ENCODE data around the gene RASL10A.
A peak's percentile ranks its signal among the peaks of the same experiment; 100 is the strongest.

The RASL10A gene

DNA sequence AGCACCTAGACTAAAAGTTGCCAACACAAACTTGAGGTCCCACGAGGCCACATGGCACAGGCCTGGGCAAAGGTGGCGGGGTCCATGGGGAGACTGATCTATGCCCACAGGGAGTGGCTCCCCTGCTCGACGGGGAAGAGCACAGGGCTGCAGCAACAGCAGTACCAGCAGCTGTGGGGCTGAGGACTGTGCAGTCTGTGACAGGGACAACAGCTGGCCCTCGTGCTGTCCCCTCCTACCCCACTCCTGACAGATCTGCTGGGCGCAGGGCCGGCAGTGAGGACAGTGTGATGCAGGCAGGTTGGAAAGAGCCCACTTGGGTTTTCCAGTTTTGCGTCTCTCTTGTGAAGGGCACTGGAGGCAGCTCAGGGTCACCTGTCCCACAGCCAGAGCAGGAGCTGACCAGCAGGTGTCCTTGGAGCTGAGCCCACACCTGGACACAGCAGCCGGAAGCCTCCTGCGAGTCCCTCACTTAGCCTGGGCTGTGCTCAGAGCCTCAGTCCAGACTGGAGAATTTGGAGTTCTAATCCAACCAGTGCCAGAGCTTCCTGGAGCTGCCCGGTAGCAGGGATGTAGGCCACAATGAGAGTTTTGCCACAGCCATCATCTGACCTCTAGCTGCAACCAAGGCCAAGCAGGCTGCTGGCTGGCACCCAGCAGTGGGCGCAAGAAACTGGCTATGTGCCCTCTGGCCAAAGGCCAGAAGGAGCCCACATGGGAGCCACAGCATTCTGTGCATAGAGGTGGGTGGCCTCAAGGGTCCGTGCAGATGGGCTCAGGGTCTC is 12.6 kb downstream of the RASL10A start:
- DNase-seq, result no peak

DNA sequence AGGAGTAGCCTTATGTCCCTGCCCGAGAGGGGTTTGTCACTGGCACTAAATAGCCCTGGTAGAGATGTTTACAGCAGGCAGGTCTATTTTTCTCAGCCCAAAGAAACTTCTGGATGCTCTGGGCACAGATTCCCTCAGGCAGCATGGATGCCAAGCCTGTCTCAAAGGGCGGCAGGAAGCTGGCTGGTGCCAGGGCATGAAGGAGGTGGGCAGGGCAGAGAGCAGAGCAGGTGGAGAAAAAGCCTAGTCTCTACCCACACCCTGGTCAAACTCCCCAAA is 13.2 kb downstream of the RASL10A start:
- DNase-seq, result no peak

DNA sequence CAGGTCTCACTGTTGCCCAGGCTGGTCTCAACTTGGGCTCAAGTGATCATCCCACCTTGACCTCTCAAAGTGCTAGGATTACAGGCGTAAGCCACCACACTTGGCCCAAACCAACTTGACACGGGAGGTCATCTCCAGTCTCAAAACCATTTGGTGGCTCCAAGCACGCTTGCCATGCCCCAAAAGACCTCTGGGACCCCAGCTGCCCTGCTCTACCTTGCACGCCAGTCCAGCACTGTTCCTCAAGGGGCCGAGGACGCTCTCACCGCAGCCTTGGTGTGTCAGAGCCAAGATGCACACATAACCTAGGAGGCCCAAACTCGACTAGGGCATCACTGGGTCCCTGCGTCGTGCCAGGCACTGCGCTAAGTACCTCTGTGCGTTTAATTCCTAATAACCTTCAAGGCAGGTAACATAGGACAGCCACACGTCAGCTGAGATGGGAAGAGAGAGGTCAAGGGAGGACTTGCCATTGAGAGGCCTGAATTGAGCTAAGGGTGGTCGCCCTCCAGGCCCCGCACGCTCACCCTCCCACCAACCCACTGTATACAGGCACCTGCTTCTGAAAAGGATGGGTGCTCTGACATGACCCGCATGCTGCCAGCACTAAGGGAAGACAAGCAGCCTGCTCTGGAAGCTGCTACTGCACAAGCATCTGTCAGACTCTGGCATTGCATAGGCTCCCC is 13.6 kb downstream of the RASL10A start:
- no peak for DNase-seq

DNA sequence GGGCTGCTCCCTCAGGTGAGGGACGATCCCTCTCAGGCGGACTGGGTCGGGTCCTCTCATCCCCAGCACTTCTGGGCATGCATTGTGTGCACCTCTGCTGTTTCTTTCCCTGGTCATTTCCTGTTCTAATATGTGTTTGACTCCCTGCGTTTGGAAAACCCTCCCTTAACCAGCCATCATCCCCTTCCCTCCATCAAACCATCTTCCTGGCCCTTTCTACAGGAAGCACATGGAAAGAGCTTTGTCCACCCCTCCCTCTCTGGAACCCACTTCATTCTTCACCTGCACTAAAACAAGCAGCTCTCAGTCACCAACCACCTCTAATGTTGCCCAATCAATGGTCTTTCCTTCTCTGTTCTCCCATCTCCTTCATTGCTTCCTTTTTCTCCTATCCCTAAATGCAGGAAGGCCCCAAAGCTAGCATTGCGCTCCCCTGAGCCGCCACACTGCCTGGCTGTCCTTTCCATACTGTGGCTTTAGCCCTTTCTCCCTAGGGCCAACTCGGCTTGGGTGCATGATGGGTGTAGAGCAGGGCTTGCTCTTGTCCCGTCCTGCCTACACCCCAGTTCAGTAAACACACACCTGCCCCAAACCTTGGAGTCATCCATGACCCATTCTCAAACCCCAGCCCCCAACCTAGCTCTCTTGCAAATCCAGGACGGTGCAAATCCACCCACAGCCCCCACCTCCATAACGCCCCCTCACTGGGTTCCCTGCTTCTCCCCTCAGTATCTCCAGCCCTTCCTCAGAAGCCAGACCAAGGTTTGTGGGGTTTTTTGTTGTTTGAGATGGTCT is 14.5 kb downstream of the RASL10A start:
- DNase-seq, result no peak

DNA sequence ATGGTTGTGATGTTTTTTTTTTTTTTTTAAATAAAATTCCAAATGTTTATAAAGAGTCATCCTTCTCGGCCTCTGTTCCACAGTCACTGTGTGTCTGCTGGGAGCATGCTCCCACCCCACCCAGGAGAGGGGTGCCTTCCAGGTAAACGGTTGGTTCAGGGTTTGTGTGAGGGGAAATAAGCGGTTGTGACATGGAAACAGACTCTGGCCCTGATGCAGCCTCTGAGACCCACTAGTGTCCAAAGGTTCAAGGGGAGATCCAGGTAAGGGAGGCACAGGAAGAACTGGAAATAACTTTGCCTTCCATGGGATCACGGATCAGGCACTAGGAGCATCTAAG is 15.1 kb downstream of the RASL10A start:
- no peak for DNase-seq

DNA sequence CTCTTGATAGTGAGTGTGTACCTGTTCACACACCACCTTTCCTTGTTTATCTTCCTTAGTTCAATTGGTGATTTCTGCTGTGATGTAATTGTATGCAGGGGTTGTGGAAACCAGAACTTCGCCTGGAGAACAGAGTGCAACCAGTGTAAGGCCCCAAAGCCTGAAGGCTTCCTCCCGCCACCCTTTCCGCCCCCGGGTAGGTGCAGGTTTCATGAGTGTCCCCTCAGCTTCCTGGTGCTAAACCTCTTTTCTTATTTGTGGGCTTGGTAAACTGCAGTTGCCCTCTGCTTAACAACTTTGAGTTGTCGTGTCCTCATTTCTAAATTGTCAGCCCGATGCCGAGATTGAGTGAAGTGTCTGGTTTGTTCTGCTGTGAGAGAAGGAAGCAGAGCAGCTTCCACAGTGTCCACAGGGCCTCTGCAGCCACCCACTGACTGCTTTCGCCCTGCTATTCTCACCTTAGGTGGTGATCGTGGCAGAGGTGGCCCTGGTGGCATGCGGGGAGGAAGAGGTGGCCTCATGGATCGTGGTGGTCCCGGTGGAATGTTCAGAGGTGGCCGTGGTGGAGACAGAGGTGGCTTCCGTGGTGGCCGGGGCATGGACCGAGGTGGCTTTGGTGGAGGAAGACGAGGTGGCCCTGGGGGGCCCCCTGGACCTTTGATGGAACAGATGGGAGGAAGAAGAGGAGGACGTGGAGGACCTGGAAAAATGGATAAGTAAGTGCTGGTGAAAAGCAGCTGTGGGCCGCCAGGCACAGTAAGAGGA is 16.2 kb downstream of the RASL10A start:
- no peak for DNase-seq

DNA sequence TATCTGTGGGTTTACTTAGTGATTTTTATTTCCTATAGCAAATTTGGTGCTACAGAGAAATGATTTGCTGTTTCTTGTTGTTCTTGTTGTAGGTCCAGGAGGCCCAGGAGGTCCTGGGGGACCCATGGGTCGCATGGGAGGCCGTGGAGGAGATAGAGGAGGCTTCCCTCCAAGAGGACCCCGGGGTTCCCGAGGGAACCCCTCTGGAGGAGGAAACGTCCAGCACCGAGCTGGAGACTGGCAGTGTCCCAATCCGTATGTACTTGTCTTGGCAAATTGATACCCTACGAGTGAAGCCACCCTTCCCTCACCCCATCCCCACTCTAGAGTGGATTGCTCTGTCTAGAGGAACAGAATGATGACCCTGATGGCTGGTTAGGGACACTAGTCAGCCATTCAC is 16.9 kb downstream of the RASL10A start:
- no peak for DNase-seq

DNA sequence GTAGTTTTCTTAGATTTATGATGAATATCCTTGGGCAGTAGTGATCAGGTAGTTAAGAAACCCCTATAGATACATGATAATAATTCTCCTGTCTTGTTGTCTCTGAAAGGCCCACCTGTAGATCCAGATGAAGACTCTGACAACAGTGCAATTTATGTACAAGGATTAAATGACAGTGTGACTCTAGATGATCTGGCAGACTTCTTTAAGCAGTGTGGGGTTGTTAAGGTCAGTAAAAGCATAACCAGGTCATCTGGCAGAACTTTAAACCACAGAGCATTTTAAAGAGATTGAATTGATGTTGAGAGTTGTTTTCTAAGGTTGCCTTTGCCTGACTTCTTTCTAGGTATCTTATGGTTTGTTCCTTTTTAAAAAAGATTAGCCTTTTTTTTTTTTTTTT is 23.1 kb downstream of the RASL10A start:
- DNase-seq, result no peak

DNA sequence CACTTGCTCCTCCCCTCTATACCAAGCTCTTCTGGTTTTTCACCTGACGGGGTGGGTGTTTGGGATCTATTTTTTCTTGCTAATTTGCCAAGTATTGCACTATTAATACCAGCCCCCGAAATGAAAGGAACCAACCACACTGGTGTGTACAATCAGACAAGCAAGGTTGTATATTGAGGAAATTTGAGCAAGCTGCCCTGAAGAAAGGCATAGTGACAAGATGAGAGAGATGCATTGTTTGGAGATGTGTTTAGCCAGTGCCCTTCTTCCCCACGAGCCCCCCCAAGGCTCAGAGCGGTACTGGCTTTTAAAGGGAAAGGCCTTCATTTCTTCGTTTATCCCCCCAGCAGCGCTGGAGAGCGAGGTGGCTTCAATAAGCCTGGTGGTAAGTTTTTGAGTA is 24.3 kb downstream of the RASL10A start:
- DNase-seq, result no peak

DNA sequence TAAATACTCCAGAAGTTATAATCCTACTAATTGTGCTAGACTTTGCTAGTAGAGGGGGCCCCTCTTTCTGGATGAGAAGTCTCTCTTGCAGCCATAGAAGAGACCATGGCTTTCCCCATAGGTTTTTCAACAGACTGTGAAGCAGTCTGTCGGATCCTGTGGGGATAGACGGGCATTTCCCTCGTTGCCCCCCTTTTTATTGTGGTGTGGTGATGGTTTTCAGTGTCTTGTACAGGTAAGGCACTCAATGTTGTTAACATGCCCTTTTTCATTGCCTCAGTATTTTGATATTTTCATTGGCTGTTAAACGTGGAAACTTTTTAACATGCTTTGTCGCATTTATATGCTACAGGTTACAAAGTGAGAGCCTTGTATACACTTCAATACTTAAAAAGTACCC is 25.4 kb downstream of the RASL10A start:
- DNase-seq, result no peak

DNA sequence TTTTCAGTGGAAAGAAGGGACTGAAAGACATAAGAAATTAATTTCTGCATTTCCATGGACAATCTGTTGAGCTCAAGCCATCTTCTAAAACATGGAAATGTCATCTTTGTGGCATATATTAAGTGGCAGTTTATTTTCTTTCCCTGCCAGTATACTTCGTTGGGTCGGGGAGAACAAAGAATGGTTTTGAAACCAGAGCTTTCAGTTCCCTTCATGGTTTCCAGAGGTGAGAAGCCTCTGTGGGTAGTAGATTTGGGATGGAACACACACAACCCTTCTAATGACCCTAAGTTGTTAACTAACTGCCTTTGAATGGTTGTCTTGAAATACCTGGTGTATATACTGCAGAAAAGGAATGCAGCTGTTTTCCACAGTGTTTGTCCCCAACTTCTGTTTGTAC is 26.7 kb downstream of the RASL10A start:
- no peak for DNase-seq

DNA sequence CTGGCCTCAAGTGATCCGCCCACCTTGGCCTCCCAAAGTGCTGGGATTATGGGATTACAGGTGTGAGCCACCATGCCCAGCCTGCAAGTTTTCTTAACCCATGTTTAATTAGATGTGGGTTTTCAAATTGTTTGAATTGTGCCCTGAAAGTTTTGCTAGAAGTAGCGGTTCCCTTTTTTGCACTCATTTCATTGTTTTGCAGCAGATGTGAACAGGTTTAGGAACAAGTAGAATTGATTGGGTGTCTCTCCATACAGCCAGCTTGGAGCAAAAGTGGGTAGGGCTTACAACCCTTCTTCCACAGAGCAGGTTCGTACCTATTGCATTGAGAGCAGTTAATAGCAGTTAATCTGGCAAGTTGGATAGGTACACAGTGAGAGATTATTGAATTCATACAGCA is 31.3 kb downstream of the RASL10A start:
- no peak for DNase-seq

DNA sequence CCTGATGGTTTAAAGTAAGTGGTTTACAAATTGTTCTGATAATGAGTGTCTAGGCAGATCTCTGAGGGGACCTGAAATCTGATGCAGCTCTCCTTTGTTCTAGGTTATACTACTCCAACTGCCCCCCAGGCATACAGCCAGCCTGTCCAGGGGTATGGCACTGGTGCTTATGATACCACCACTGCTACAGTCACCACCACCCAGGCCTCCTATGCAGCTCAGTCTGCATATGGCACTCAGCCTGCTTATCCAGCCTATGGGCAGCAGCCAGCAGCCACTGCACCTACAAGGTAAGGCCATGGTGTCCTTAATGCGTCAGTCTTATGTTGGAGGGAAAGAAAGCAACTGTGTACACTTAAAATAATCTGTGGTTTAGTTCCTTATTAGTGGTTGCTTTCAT is 37.6 kb downstream of the RASL10A start:
- no peak for DNase-seq

DNA sequence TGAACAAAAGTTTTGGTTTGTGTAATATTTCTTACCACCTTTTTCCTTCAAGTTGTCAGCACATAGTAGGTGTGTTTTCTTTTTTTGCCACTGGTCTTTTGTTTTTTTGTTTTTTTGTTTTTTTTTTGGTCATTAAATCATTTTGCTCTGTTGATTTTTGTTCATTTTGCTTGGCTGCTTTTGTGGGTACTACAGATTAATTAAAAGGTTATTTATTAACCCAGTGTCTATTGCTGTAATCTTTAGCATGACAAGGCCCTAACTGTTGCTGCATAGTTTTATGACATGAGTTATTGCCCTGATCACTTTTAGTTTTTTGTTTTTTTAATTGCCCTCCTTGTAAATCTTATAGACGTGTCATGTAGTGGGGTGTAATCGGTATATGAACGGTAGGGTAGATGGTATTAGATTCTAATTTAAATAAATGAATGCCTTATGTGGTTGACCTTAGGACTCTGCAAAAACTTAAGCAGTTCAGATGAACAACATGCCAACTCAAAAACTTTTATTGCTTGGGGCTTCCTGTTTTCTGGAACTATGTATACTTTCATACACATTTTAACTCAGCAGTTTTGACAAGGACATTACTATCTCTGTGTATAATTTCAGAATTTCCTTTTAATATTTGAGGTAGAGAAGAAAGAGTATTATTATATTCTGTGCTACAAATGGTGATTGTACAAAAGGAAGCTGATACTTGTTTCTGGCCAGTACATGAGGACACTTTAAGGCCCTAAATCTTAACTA is 39.5 kb downstream of the RASL10A start:
- DNase-seq, result no peak

DNA sequence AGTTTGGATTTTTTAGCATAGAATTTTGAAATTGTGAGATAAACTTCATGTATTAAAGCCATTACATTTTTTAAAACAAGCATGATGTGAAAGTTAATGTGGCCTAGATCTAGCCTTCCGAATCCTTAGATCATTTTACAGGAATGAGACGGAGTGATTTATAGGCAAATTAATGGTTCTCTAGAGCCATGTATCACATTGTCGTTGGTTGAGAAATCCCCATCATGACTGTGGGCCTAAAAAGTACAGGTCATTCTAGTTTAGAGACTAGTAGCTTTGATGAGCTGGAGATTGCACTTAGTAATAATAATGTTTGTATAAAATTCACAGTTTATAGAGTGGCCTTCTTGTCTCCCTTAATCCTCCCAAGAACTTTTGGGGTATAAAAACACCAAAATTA is 40.3 kb downstream of the RASL10A start:
- DNase-seq, result no peak

DNA sequence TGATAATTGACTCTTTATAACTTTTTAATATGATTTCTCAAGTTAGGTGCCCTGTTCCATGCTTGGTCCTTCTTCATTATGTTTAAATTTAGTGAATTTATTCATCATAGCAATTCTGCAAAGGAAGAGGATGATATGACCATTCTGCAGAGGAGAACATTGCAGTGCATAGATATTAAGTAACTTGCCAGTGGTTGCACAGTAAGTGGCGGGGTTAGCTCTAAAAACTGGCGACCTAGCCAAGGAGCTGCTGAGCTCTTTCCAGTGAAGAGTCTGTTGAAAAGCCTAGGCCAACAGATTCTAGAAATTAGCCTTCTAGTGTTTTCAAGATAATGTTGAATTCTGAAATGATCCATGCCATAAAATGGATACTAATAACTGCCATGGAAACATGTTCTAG is 42.9 kb downstream of the RASL10A start:
- no peak for DNase-seq

DNA sequence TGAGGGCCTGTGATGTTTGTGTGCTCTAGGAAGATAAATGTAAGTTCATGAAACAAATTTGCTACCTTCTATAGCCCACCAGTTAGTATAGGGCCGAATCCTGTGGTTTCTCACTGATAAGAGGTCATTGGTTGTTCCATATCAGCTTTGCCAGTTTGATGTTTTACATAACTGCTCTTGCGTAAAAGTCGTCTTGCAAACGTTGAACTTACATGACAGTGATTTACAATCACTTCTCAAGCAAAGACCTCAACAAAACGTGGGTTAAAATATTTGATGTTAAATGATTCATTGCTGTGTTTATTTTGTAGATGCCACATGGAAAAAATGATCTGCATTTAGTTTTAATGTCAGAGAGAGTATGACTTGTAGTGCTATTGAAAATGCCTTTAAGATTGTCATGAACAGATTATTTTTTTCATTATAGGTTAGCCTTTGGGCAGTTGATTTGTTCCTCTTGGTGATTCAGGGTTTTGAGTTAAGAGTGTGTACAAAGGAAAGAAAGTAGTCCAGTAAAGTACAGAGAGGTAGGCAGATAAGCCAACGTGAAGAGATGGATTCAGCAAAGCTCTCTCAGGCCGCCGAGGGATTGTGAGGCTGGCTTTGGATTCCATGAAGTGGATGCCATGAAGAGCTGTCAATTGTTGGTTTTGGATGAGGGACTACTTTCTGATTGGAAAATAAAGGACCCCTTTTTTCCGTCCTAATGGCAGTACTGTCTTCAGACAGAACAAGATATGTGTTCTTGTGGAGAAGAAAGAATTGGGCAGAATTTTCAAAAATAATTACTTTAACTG is 44.8 kb downstream of the RASL10A start:
- DNase-seq, result peak; percentile 18 to 48

DNA sequence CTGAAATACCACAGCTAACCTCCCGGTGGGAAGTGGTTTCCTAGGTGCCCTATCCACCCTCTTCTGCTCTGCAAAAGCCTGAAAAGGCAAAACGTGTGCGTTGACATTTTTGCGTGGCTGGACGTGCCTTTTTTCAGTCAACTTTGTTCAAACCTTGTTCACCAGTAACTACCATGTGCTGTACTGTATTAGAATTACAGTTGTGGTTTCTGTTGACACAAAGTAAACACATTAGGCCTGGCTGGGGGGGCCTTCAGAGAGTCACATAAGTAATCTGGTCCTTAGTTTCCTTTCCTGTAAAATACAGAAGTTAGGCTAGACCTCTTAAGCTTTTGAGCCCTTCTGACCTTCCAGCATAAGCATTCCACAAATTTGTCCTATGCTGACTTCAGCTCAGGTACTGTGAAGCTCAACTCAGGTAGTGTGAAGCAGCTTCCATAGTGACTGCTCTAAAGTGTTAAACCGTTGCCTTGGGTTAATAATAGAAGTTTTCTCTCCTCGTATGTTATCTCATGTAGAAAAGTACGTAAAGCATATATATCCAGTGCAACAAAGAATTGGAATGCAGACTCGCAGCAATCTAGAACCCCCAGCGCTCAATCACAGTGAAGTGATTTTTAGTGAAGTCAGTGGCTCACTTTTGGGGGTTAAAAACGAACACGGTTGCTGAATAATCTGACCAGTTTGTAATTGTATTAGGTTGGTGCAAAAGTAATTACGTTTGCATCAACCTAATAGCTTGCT is 45.6 kb downstream of the RASL10A start:
- DNase-seq, result peak in 1 of 2 donors; percentile 8

DNA sequence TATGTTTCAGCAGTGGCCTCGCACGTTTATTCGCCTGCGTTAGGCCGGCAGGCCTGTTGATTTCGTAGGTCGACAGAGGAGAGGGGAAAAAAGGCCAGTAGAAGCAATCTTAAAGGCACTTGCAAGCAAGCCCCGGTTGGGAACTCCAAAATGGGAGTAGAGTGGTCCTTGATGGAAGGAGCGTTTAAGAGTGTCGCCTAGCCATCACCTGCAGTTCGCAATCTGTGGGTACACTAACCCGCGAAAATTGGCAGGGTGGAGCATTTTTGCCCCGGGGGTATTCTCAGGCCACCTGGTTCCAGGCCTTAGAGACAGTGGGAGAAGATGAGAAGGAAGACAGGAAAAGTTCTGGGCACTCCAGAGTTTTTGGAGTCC is 46.3 kb downstream of the RASL10A start:
- no peak for DNase-seq

DNA sequence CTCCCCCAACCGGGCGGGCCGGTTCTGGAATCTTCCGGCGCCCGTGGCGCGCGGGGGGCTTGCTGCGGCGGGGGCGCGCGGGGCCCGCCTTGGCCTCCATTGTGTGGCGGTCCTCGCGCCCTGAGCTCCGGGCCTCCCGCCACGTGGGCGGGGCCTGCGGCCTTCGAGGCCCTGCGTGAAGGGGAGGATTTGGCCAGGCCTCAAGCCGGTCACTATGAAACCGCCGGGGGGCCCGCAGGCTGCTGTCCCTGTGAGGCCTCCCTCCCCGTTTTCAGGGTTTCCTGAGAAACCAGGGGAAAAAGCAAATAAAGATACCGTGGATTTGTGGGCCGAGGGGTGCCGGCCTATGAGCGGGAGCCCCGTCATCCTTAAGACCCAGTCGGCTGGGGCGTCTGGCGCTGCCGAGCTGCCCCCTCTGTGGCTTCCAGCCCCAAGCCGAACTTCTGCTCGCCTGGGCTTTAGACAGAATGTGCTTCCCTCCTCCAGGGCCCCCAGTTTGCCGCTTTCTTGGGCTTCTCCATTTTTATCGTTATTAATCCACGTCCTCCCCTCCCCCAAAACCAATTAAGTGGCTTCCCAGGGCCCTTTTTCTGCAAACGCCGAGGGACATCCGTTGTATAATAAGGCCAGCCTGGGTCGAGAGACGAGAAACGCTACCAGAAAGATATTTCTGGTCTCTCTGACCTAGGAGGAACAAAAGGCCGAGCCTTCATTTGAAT is 46.8 kb downstream of the RASL10A start:
- peak; percentile 26 to 27 for DNase-seq
